Measurements from ENCODE around the gene CDH26.
A peak's percentile ranks its signal among the peaks of the same experiment; 100 is the strongest.

The CDH26 gene

GRCh38 chr20:59958123-59958522, at the start of gene CDH26:
Gene CDH26 (plus strand): TSS chr20:59958423. CDS start chr20:59958727, 304 bp downstream.
- Histone ChIP-seq H3K36me3 (ENCODE audit: control insufficient read depth in 2 of 2, insufficient read depth in 2 of 2, low read length in 2 of 2) (peaks cover 0 to 5% of the 10 kb centered on the region in 2 donors), H3K27ac (ENCODE audit: low read length) (no peak within 1 kb of the TSS), H3K27me3 (ENCODE audit: control insufficient read depth in 1 of 2, insufficient read depth in 2 of 2, low read length in 2 of 2) (no peaks in the 10 kb centered on the region), H3K9me3 (ENCODE audit: control insufficient read depth in 2 of 2, low read length in 2 of 2) (no peaks in the 10 kb centered on the region), H3K4me1 (ENCODE audit: control insufficient read depth, insufficient read depth, low read length) (no peaks in the 10 kb centered on the region), H3K9ac (ENCODE audit: low read length in 2 of 2) (no peak within 1 kb of the TSS), H3K4me3 (ENCODE audit: low read length in 2 of 2) (no peak within 1 kb of the TSS)

GRCh38 chr20:59908855-59909254, 49.4 kb upstream of the CDH26 start:
- Histone ChIP-seq H3K27ac (ENCODE audit: low read length) (no peak overlapping the region), H3K36me3 (ENCODE audit: control insufficient read depth in 2 of 2, insufficient read depth in 2 of 2, low read length in 2 of 2) (no peaks in the 10 kb centered on the region), H3K27me3 (ENCODE audit: control insufficient read depth in 1 of 2, insufficient read depth in 2 of 2, low read length in 2 of 2) (no peaks in the 10 kb centered on the region), H3K9me3 (ENCODE audit: control insufficient read depth in 2 of 2, low read length in 2 of 2) (no peaks in the 10 kb centered on the region), H3K4me3 (ENCODE audit: low read length in 2 of 2) (no peak overlapping the region), H3K4me1 (ENCODE audit: control insufficient read depth, insufficient read depth, low read length) (no peaks in the 10 kb centered on the region), H3K9ac (ENCODE audit: low read length in 2 of 2) (no peak overlapping the region)

- Histone ChIP-seq H3K4me1 (ENCODE audit: control insufficient read depth, insufficient read depth, low read length) (no peaks in the 10 kb centered on the region), H3K36me3 (ENCODE audit: control insufficient read depth in 2 of 2, insufficient read depth in 2 of 2, low read length in 2 of 2) (no peaks in the 10 kb centered on the region)
Measured at GRCh38 chr20:59911041-59911440, 47.2 kb upstream of the CDH26 start.

GRCh38 chr20:59912609-59913008, 45.6 kb upstream of the CDH26 start:
- Histone ChIP-seq H3K4me1 (ENCODE audit: control insufficient read depth, insufficient read depth, low read length) (no peaks in the 10 kb centered on the region), H3K9me3 (ENCODE audit: control insufficient read depth in 2 of 2, low read length in 2 of 2) (no peaks in the 10 kb centered on the region), H3K27ac (ENCODE audit: low read length) (no peak overlapping the region), H3K27me3 (ENCODE audit: control insufficient read depth in 1 of 2, insufficient read depth in 2 of 2, low read length in 2 of 2) (no peaks in the 10 kb centered on the region), H3K9ac (ENCODE audit: low read length in 2 of 2) (no peak overlapping the region), H3K4me3 (ENCODE audit: low read length in 2 of 2) (no peak overlapping the region), H3K36me3 (ENCODE audit: control insufficient read depth in 2 of 2, insufficient read depth in 2 of 2, low read length in 2 of 2) (no peaks in the 10 kb centered on the region)

More at GRCh38 chr20:59911041-59911440, 47.2 kb upstream of the CDH26 start:
- H3K27ac ChIP-seq (ENCODE audit: low read length), result no peak overlapping the region
- H3K9ac ChIP-seq (ENCODE audit: low read length in 2 of 2), result no peak overlapping the region
- no peaks in the 10 kb centered on the region for H3K9me3 ChIP-seq (ENCODE audit: control insufficient read depth in 2 of 2, low read length in 2 of 2)
- no peaks in the 10 kb centered on the region for H3K27me3 ChIP-seq (ENCODE audit: control insufficient read depth in 1 of 2, insufficient read depth in 2 of 2, low read length in 2 of 2)
- no peak overlapping the region for H3K4me3 ChIP-seq (ENCODE audit: low read length in 2 of 2)

GRCh38 chr20:59920944-59921343, 37.3 kb upstream of the CDH26 start:
- Histone ChIP-seq H3K9me3 (ENCODE audit: control insufficient read depth in 2 of 2, low read length in 2 of 2) (no peaks in the 10 kb centered on the region), H3K36me3 (ENCODE audit: control insufficient read depth in 2 of 2, insufficient read depth in 2 of 2, low read length in 2 of 2) (no peaks in the 10 kb centered on the region), H3K9ac (ENCODE audit: low read length in 2 of 2) (no peak overlapping the region), H3K27ac (ENCODE audit: low read length) (no peak overlapping the region), H3K4me3 (ENCODE audit: low read length in 2 of 2) (no peak overlapping the region), H3K4me1 (ENCODE audit: control insufficient read depth, insufficient read depth, low read length) (no peaks in the 10 kb centered on the region), H3K27me3 (ENCODE audit: control insufficient read depth in 1 of 2, insufficient read depth in 2 of 2, low read length in 2 of 2) (peaks cover 0 to 4% of the 10 kb centered on the region in 2 donors)

GRCh38 chr20:59923514-59923913, 34.7 kb upstream of the CDH26 start:
- H3K27me3 ChIP-seq (ENCODE audit: control insufficient read depth in 1 of 2, insufficient read depth in 2 of 2, low read length in 2 of 2), result peaks cover 0 to 4% of the 10 kb centered on the region in 2 donors
- no peak overlapping the region for H3K27ac ChIP-seq (ENCODE audit: low read length)
- H3K9ac ChIP-seq (ENCODE audit: low read length in 2 of 2), result no peak overlapping the region
- H3K9me3 ChIP-seq (ENCODE audit: control insufficient read depth in 2 of 2, low read length in 2 of 2), result no peaks in the 10 kb centered on the region
- H3K4me1 ChIP-seq (ENCODE audit: control insufficient read depth, insufficient read depth, low read length), result no peaks in the 10 kb centered on the region
- no peak overlapping the region for H3K4me3 ChIP-seq (ENCODE audit: low read length in 2 of 2)
- no peaks in the 10 kb centered on the region for H3K36me3 ChIP-seq (ENCODE audit: control insufficient read depth in 2 of 2, insufficient read depth in 2 of 2, low read length in 2 of 2)

- Histone ChIP-seq H3K9me3 (ENCODE audit: control insufficient read depth in 2 of 2, low read length in 2 of 2) (no peaks in the 10 kb centered on the region), H3K36me3 (ENCODE audit: control insufficient read depth in 2 of 2, insufficient read depth in 2 of 2, low read length in 2 of 2) (no peaks in the 10 kb centered on the region), H3K4me1 (ENCODE audit: control insufficient read depth, insufficient read depth, low read length) (no peaks in the 10 kb centered on the region), H3K27ac (ENCODE audit: low read length) (no peak overlapping the region), H3K27me3 (ENCODE audit: control insufficient read depth in 1 of 2, insufficient read depth in 2 of 2, low read length in 2 of 2) (peaks cover 0 to 4% of the 10 kb centered on the region in 2 donors), H3K4me3 (ENCODE audit: low read length in 2 of 2) (no peak overlapping the region), H3K9ac (ENCODE audit: low read length in 2 of 2) (no peak overlapping the region)
Measured at GRCh38 chr20:59925359-59925758, 32.9 kb upstream of the CDH26 start.

GRCh38 chr20:59925899-59926298, 32.3 kb upstream of the CDH26 start:
- Histone ChIP-seq H3K27me3 (ENCODE audit: control insufficient read depth in 1 of 2, insufficient read depth in 2 of 2, low read length in 2 of 2) (peaks cover 0 to 4% of the 10 kb centered on the region in 2 donors), H3K4me3 (ENCODE audit: low read length in 2 of 2) (no peak overlapping the region), H3K9me3 (ENCODE audit: control insufficient read depth in 2 of 2, low read length in 2 of 2) (no peaks in the 10 kb centered on the region), H3K9ac (ENCODE audit: low read length in 2 of 2) (no peak overlapping the region), H3K36me3 (ENCODE audit: control insufficient read depth in 2 of 2, insufficient read depth in 2 of 2, low read length in 2 of 2) (no peaks in the 10 kb centered on the region), H3K4me1 (ENCODE audit: control insufficient read depth, insufficient read depth, low read length) (no peaks in the 10 kb centered on the region), H3K27ac (ENCODE audit: low read length) (no peak overlapping the region)

- Histone ChIP-seq H3K36me3 (ENCODE audit: control insufficient read depth in 2 of 2, insufficient read depth in 2 of 2, low read length in 2 of 2) (no peaks in the 10 kb centered on the region), H3K9me3 (ENCODE audit: control insufficient read depth in 2 of 2, low read length in 2 of 2) (no peaks in the 10 kb centered on the region), H3K4me1 (ENCODE audit: control insufficient read depth, insufficient read depth, low read length) (peaks cover 4% of the 10 kb centered on the region), H3K27me3 (ENCODE audit: control insufficient read depth in 1 of 2, insufficient read depth in 2 of 2, low read length in 2 of 2) (no peaks in the 10 kb centered on the region), H3K9ac (ENCODE audit: low read length in 2 of 2) (no peak overlapping the region), H3K4me3 (ENCODE audit: low read length in 2 of 2) (no peak overlapping the region), H3K27ac (ENCODE audit: low read length) (no peak overlapping the region)
Measured at GRCh38 chr20:59931511-59932312, 26.5 kb upstream of the CDH26 start.

- H3K27ac ChIP-seq (ENCODE audit: low read length), result no peak overlapping the region
- no peaks in the 10 kb centered on the region for H3K9me3 ChIP-seq (ENCODE audit: control insufficient read depth in 2 of 2, low read length in 2 of 2)
- no peaks in the 10 kb centered on the region for H3K27me3 ChIP-seq (ENCODE audit: control insufficient read depth in 1 of 2, insufficient read depth in 2 of 2, low read length in 2 of 2)
- peak overlapping the region in 1 of 2 donors; percentile 83 for H3K4me3 ChIP-seq (ENCODE audit: low read length in 2 of 2)
- H3K9ac ChIP-seq (ENCODE audit: low read length in 2 of 2), result no peak overlapping the region
- H3K36me3 ChIP-seq (ENCODE audit: control insufficient read depth in 2 of 2, insufficient read depth in 2 of 2, low read length in 2 of 2), result no peaks in the 10 kb centered on the region
- H3K4me1 ChIP-seq (ENCODE audit: control insufficient read depth, insufficient read depth, low read length), result peaks cover 5% of the 10 kb centered on the region
Measured at GRCh38 chr20:59932616-59933295, 25.5 kb upstream of the CDH26 start.

Measured in stomach smooth muscle (tissue), 2 donors.